ENCODE measurements around the gene CASZ1. TPM values are rescaled to one million over a fixed set of nuclear protein-coding genes. Genes with fewer than 3 reads are reported as not detected.

CASZ1 gene
- total RNA-seq, 1 experiment from 2014 or later, result 11.7 TPM

DNA sequence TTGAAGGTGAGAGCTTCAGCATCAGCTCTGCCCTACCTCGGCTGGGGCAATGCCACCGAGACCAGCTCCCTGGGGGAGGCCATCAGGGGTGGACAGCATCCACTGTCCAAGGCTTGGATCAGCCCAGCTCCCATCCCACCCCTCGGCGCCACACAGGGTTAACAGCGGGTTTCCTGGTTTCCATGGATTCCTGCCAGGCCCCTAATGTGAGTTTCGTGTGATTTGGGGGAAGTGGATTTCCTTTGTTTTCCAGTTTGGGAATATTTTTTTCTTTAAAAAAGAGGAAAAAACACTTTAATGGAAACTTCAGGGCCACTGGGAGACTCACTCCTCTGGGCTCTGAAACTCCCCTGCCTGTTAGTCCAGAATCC is 34.3 kb downstream of the CASZ1 start:
- CTCF ChIA-PET, result interaction anchor here (1.3 kb wide), 1 partner anchor 9 kb away, joined by 4 read pairs; no protein-coding TSS in a partner anchor
- no peak overlapping the region for H3K27ac Mint-ChIP-seq

More for the DNA sequence above, 34.3 kb downstream of the CASZ1 start:
- DNase-seq (ENCODE audit: low spot score) (no peak), ATAC-seq (no peak)
- Mint-ChIP-seq H3K36me3 (no peaks in the 10 kb centered on the region), H3K4me1 (peaks cover 14% of the 10 kb centered on the region), H3K4me3 (no peak overlapping the region), H3K27me3 (ENCODE audit: low read depth) (no peaks in the 10 kb centered on the region), H3K9me3 (no peaks in the 10 kb centered on the region)
- TF ChIP-seq TEAD1 (CRISPR knock-in tag; IDR thresholded peaks at IDR 0.05) (no peak), E2F4 (CRISPR knock-in tag; IDR thresholded peaks at IDR 0.05; ENCODE audit: borderline replicate concordance, low read depth) (no peak), HMGA2 (CRISPR knock-in tag; IDR thresholded peaks at IDR 0.05) (no peak), NR1H2 (CRISPR knock-in tag; IDR thresholded peaks at IDR 0.05) (no peak), GRHL2 (CRISPR knock-in tag; IDR thresholded peaks at IDR 0.05; ENCODE audit: insufficient replicate concordance, severe bottlenecking) (no peak), ZBTB43 (CRISPR knock-in tag; IDR thresholded peaks at IDR 0.05) (no peak), SMAD4 (CRISPR knock-in tag; IDR thresholded peaks at IDR 0.05) (no peak), TEAD4 (CRISPR knock-in tag; IDR thresholded peaks at IDR 0.05) (no peak), TP53 (CRISPR knock-in tag; IDR thresholded peaks at IDR 0.05) (no peak), CREM (CRISPR knock-in tag; IDR thresholded peaks at IDR 0.05) (no peak), ZNF512 (CRISPR knock-in tag; IDR thresholded peaks at IDR 0.05; ENCODE audit: borderline replicate concordance) (no peak), GABPB1 (CRISPR knock-in tag; IDR thresholded peaks at IDR 0.05) (no peak), ZNF138 (CRISPR knock-in tag; conservative IDR thresholded peaks at IDR 0.05) (no peak), USF1 (CRISPR knock-in tag; IDR thresholded peaks at IDR 0.05) (no peak), CBFB (CRISPR knock-in tag; IDR thresholded peaks at IDR 0.05; ENCODE audit: low read depth) (no peak)
- TF ChIP-seq, protein P1, sequence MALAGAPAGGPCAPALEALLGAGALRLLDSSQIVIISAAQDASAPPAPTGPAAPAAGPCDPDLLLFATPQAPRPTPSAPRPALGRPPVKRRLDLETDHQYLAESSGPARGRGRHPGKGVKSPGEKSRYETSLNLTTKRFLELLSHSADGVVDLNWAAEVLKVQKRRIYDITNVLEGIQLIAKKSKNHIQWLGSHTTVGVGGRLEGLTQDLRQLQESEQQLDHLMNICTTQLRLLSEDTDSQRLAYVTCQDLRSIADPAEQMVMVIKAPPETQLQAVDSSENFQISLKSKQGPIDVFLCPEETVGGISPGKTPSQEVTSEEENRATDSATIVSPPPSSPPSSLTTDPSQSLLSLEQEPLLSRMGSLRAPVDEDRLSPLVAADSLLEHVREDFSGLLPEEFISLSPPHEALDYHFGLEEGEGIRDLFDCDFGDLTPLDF (CRISPR knock-in tag; IDR thresholded peaks at IDR 0.05), result no peak
- TF ChIP-seq, protein P2, sequence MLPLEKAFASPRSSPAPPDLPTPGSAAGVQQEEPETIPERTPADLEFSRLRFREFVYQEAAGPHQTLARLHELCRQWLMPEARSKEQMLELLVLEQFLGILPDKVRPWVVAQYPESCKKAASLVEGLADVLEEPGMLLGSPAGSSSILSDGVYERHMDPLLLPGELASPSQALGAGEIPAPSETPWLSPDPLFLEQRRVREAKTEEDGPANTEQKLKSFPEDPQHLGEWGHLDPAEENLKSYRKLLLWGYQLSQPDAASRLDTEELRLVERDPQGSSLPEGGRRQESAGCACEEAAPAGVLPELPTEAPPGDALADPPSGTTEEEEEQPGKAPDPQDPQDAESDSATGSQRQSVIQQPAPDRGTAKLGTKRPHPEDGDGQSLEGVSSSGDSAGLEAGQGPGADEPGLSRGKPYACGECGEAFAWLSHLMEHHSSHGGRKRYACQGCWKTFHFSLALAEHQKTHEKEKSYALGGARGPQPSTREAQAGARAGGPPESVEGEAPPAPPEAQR (CRISPR knock-in tag; IDR thresholded peaks at IDR 0.05), result no peak
- TF ChIP-seq, protein P3, sequence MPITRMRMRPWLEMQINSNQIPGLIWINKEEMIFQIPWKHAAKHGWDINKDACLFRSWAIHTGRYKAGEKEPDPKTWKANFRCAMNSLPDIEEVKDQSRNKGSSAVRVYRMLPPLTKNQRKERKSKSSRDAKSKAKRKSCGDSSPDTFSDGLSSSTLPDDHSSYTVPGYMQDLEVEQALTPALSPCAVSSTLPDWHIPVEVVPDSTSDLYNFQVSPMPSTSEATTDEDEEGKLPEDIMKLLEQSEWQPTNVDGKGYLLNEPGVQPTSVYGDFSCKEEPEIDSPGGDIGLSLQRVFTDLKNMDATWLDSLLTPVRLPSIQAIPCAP (CRISPR knock-in tag; IDR thresholded peaks at IDR 0.05), result no peak
- POLR2A ChIA-PET, result interaction anchor here (0.7 kb wide), 1 partner anchor 1189 kb away, joined by 5 read pairs; no protein-coding TSS in a partner anchor

Measured in WTC11 (cell line).